ENCODE data around the gene TMEM255A.

Gene TMEM255A

DNA sequence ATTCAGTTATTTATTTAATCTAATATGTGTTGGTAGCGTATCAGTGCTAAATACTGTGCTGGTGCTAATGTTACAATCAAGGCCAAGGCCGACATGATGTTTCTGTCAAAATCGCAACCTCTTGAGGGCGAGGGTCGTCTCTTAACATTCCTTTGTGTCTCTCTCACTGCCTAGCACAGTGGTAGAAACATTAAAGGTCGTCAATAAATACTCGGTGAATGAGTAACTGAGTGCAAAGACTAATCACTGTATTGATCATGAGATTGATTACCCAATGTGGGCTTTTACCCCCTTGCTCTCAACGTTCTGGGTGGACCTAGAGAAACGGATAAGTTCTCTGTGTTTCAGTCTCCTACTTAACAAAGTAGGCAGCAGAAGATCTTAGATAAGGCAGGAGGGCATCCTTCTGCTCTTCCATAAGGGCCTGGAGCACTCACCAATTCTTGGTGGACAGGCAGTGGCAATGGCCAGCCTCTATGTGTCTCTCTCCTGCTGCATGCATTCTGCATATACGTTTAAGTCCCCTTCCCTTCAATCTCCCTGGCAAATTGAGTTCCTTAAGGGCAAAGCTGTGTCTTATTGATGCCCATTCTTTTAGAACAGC lies 30.1 kb downstream of the TMEM255A start:
- H3K4me3 ChIP-seq (ENCODE audit: low read length) = no peak overlapping the region
- no peak for DNase-seq (ENCODE audit: low read depth, low spot score)

DNA sequence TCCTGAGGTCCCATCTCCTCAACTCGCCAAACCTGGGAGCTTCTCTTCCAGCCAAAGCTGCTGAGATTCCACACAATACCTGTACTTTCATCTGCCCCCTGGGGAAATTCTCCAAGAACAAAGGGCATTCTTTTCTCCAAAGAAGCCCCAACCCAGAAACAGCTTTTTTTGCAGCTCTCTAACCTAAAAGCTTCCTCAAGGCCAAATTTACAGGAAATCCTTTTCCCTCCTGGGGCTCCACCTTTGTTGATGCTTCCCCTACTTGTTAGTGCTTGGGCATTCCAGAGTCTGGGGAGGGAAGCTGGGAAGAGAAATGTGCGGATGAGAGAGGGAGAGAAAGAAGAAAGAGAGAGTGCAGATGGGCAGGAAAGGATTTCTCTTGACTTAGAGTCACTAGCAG lies 36.3 kb downstream of the TMEM255A start:
- no peak for DNase-seq (ENCODE audit: low read depth, low spot score)
- H3K4me3 ChIP-seq (ENCODE audit: low read length) = no peak overlapping the region

DNA sequence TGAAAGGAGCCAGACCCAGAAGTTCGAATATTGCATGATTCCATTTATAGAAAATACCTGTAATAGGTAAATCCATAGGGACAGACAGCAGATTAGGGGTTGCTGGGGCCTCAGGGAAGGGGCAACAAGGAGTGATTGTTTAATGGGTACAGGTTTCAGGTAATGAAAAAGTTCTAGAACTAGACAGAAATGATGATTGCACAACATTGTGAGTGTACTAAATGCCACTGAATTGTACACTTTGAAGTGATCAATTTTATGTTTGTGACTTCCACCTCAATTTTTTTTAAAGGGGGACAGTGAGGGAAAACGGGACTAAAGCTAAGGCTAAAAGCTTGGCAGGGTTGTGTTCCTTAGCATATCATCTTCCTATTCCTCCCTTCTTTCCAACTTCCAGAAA lies 37.1 kb downstream of the TMEM255A start:
- no peak for DNase-seq (ENCODE audit: low read depth, low spot score)
- no peak overlapping the region for H3K4me3 ChIP-seq (ENCODE audit: low read length)

DNA sequence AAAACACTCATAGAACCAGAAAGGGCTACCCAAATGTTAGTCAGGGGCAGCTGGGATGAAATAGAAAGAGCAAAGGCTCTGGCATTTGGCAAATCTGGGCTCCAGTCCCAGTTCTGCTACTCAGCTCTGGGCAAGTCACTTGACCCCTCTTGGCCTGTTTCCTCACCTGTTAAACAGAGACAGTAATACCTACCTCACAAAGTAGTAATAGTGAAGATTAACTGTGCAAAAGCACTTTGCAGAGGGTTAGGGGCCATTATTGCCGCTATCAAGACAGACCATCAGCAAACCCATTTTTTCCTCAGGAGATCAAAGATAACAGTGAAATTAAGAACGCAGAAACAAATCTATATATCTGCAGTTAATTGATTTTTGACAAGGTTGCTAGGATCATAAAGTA lies 40.0 kb downstream of the TMEM255A start:
- DNase-seq (ENCODE audit: low read depth, low spot score) = no peak

DNA sequence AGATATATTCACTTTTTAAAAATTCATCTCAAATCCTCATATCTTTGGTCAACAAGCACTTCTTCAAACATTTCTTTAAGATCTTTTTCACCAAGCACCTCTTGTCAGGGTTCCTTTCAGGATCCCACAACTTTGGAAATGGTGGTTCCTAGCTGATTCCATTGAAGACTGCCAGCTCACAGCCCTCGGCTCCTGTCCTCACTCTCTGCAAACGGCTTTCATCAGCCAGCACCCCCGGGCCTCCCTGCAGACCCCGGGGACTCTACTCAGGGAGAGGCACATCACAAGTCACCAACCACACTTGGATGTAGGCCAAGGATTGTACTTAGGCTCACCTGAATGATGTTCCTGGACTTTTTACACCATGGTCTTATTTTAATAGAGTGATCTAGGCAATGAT lies 40.7 kb downstream of the TMEM255A start:
- no peak for DNase-seq (ENCODE audit: low read depth, low spot score)

More for the DNA sequence above, 40.0 kb downstream of the TMEM255A start:
- H3K4me3 ChIP-seq (ENCODE audit: low read length) = no peak overlapping the region

DNA sequence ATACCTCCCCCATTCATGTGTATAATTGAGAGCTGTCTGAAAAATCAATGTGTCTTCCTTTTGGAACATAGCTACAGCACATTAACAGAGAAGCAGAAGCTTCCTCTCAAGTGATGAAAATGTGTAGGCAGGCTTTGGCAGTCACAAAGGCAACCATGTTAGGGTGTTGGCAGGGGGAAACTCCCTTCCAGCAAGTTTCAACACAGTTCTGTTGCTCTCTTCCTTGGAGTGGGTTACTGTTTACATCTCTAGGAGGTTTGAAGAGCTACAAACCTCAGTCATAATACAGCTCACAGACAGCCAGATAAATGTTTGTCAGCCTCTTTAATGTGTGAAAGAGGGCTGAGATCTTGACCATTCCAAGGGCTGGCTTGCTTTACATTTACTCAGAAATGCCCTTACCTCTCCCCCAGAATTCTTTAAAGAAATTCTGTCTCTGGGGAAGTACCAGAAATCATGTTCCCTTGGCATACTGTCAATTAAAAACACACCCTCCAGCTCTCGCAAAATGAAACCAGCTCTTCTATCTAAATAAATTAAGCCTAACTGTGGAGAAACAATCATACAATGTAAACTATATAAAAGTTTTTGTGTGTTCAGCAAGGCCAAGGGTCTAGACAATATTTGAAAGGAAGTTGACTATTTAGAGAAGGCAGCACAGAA lies 41.8 kb downstream of the TMEM255A start:
- DNase-seq (ENCODE audit: low read depth, low spot score) = no peak
- H3K4me3 ChIP-seq (ENCODE audit: low read length) = no peak overlapping the region

More for the DNA sequence above, 40.7 kb downstream of the TMEM255A start:
- no peak overlapping the region for H3K4me3 ChIP-seq (ENCODE audit: low read length)

DNA sequence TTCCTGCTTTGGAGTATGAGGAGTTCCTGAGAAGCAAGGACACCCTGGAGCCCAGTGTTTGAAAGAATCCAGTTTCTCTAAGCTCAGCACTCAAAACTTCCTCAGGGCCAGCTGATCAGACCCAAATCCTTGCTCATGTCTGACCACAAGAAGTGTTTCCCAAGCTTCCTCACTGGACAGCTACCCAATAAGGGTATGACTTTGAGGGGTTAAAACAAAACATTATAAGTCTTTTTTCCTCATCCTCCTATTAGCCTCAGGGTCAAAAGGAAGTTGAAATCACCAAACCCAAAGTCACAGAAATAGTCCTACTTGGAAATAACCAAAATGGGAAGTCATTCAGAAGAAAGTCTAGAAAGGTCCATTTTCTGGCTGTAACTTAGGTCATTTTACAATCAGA lies 46.9 kb downstream of the TMEM255A start:
- DNase-seq (ENCODE audit: low read depth, low spot score) = no peak

DNA sequence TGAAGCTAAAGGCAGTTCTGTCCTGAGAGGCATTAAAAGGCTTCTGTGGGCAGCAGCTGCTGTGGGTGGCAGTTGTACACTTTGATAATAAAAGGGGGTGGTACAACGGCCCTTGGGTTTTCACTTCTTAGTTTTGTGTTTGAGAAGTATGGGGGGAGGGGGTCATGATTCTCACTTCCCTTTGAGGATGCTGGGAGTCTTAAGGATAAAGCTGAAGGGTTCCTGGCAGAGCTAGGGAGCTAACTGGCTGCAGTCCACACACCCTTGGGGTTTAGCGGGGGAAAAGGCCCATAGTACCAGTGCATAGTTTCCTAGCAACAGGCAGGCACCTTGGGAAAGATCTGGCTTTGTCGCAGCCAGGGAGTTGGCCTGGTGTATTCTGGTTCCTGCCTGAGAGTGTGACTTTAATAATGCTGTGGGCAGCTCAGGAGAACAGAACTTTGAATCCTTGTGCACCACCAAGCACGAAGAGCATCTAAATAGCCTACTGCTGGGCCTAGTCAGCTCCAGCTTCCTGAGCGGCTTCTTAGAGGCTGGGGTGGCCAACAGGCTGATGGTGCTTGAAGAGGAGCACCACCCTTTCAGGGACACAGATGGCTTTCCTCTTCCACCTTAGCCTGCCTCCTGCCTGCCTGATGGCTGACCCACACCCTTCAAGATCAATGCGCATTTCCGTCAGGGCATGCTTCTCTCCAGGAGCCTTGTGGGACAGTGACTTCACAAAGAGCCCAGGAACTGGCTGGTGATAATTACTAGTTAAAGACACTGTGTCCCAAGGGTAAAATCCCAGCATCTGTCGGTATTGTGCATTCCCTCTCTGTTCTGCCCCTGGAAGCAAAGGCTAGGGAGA lies 48.2 kb downstream of the TMEM255A start:
- no peak overlapping the region for H3K4me3 ChIP-seq (ENCODE audit: low read length)
- DNase-seq (ENCODE audit: low read depth, low spot score) = no peak

More for the DNA sequence above, 46.9 kb downstream of the TMEM255A start:
- no peak overlapping the region for H3K4me3 ChIP-seq (ENCODE audit: low read length)

DNA sequence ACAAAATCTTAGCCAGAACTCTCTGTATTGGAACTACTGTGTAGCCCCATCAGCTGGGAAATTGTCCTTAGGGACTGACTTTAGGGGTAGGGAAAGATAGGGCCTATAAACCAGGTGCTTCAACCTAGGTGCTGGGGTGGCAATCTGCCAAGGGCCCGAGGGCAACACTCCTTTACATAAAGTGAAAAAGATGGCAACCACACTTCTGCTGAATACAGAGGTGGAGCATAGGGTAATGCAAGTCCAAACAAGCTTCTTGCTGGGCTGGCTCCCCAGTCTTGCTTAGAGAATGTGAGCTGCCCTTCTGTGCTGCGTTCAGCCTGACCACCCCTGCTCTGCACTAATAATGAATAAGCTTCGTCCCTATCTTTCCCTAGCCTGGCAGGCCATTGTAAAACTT lies 50.9 kb downstream of the TMEM255A start:
- DNase-seq (ENCODE audit: low read depth, low spot score) = no peak

DNA sequence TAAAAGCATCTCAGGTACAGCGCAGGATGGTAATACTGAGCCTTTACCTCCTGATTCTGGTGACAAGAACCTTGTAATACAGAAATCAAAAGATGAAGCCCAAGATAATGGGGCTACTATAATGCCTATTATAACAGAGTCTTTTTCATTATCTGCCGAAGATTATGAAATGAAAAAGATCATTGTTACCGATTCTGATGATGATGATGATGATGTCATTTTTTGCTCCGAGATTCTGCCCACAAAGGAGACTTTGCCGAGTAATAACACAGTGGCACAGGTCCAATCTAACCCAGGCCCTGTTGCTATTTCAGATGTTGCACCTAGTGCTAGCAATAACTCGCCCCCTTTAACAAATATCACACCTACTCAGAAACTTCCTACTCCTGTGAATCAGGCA lies 57.5 kb downstream of the TMEM255A start:
- no peak overlapping the region for H3K4me3 ChIP-seq (ENCODE audit: low read length)
- no peak for DNase-seq (ENCODE audit: low read depth, low spot score)

More for the DNA sequence above, 50.9 kb downstream of the TMEM255A start:
- no peak overlapping the region for H3K4me3 ChIP-seq (ENCODE audit: low read length)

DNA sequence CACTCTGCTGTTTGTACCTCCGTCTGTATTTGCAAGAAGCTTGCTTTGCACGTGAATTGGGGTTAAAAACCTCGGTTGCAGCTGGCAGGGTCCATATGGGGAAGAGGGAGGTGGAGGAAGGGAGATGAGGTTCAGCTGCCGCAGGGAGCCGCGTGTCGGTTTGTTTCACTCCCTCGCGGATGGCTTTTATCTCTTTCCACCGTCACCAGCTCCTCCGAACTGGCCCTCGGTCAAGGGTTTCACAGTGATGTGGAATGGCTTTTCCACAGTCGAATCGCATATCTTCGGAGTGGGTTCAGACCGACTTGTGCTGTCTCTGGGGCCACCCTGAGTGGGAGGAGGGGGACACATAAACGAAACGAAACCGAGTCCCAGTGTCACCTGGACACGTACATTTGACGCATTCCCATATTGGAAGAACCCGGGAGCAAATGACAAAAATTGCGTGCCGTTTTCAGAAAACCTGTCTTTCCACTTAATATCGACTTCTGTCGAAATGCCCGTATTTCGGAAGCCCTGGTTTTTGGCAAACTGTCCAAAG lies 59.7 kb downstream of the TMEM255A start:
- DNase-seq (ENCODE audit: low read depth, low spot score) = peak; percentile 15
- peak overlapping the region; percentile 71 for H3K4me3 ChIP-seq (ENCODE audit: low read length)

DNA sequence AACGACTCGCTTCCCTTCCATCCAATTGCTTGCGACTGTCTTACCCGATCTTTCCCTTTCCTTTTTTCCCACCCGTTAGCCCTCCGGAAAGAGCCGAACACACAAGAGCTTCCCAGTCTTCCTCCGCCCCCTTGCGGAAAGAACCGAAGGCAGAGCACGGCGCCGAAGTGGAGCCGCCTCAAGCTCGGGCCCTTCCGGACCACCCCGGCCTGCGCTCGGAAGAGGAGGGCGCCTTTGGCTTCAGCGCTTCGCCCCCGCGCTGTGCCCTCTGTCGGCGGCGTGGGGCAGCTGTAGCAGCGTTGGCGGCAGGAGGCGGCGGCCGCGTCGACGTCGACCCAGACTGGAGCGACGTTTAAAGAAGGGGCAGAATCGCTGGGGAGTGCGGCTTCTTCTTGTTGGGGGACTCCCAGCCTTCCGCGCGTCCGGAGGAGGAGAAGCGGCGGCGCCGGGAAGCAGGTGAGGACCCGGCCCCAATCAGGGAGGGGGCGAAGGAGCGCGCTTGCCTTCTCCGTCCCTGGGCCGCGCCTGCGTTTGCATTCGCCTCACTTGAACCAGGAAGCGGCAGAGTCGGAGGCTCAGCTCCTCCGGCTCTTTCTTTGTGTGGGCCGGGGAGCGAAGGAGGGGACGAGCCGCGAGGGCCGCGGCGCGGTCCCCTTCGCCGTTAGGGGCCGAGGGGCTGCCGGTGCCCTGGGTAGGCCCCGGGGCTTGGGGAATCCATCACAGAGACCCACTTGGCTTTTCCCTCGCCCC lies 60.6 kb downstream of the TMEM255A start, which contains the start of gene ZBTB33:
TSS of gene ZBTB33 (plus strand) at position 291 of the 750 bp plus-strand sequence. CDS start 2,604 bp downstream, outside the sequence.
- peak within 1 kb of the TSS; percentile 71 for H3K4me3 ChIP-seq (ENCODE audit: low read length)
- peak; percentile 85 for DNase-seq (ENCODE audit: low read depth, low spot score)

DNA sequence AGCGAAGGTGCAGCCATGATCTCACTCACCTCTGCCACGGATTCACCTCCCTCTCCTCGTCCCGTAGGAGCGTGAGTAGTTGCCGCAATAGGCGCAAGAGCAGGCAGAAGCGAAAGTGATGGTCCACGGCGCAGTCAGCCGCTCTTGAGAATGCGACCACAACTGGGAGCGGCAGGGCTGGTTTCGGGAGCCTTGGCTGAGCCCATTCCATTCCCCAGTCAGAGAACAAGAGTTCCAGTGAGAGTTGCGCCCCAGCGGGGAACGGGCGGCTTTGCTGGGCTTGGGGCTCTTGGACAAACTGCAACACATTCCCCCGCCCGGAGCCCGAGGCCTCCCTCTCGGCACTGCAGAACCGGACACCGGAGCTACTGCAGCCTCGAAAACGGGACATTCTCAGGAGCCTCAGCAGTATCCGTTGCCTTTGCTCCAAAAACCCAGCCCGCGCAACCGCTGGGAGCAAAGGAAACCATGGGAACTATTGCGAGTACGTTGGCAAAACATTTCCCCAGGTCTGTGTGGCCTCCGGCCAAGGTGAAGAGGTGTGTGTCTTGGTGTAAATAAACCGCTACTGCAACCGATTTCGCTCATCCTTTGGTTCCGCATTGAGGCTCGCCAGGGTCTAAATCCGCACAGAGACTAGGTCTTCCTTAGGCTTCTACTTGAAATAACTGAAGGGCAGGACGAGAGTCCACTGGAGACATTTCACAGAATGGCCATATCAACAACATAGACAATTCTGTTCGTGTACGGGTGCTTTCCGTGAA lies 66.3 kb downstream of the TMEM255A start:
- DNase-seq (ENCODE audit: low read depth, low spot score) = no peak
- H3K4me3 ChIP-seq (ENCODE audit: low read length) = peak overlapping the region; percentile 46

DNA sequence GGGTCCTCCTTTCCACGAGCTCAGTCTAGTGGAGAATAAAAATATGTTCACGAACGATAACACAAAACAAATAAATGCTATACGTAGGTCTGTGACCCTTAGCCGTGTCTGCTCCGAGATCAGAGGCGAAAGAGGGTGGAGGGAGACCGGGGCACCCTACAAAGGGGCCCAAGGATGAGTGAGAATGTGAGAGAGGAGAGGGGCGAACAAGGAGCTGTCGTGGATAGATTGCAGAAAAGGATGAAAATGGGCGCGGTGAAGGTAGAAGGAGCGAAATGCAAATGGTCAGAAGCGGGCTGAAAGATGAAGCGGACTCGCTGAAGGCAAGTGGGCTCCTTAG lies 66.9 kb downstream of the TMEM255A start:
- DNase-seq (ENCODE audit: low read depth, low spot score) = no peak
- peak overlapping the region; percentile 46 for H3K4me3 ChIP-seq (ENCODE audit: low read length)

DNA sequence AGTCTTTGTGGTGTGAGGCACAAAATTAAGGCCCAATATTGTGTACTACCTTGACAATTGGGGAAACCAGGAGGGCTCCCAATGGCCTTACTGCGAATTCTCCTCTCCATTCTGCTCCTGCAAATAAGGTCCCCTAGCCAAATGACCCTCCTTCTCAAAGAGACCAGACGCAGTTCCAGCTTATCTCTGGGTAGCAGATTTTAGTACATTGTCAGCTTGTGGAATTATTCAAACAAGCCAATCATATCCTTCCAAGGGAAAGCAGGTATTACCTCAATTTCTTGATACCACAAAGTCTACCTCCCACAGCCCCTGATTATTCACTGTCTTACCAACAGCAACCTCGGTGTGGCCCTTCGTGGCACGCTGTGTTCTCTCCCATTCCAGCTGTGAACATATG lies 68.4 kb downstream of the TMEM255A start:
- H3K4me3 ChIP-seq (ENCODE audit: low read length) = no peak overlapping the region

DNA sequence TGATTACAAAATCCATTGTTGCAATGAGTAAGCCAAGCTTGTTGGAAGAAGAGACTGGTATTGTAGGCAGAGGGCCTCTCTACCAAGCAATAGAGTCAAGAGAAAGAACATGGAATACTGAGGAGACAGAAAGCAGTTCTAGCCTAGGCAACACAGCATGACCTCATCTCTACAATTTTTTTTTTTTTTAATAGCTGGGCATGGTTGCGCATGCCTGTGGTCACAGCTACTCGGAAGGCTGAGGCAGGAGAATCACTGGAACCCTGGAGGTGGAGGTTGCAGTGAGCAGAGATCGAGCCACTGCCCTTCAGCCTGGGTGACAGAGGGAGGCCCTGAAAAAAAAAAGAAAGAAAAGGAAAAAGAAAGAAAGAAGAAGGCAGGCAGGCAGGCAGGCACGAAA lies 72.3 kb downstream of the TMEM255A start:
- DNase-seq (ENCODE audit: low read depth, low spot score) = no peak
- H3K4me3 ChIP-seq (ENCODE audit: low read length) = no peak overlapping the region

More for the DNA sequence above, 68.4 kb downstream of the TMEM255A start:
- no peak for DNase-seq (ENCODE audit: low read depth, low spot score)

DNA sequence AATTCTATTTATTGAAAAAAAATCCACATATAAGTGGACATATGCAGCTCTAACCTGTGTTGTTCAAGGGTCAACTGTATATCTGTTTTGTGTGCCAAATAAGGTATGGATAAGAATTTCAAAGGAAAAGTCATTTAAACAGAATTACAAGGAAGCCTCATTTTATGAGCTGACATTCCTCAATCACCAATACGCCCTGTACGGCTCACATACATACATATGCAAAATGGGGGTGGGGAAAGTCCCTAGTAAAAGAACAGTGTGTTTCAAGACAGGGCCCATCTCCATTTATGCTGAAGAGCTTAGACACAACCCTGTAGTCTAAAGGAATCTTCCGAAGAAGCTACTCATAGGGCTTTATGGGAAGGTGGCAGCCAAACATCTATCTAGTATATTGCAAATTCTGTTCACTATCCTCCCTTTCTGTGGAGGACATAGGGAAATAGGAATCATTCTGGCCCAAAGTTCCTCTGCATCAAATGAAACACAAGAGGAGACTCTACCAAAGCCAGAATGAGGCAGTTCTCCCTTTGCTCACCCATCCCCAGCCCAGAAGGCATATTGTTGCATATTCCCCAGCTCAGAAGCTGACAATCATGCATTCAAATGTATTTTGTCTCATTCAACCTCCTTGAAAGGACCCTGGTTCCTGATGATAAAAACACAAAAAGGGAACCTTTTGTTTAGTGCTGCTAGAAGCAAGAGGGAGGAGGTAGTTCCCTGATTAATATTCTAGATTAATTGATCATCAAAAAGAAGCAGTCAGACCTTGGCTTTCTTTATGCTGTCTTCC lies 74.4 kb downstream of the TMEM255A start:
- no peak overlapping the region for H3K4me3 ChIP-seq (ENCODE audit: low read length)

DNA sequence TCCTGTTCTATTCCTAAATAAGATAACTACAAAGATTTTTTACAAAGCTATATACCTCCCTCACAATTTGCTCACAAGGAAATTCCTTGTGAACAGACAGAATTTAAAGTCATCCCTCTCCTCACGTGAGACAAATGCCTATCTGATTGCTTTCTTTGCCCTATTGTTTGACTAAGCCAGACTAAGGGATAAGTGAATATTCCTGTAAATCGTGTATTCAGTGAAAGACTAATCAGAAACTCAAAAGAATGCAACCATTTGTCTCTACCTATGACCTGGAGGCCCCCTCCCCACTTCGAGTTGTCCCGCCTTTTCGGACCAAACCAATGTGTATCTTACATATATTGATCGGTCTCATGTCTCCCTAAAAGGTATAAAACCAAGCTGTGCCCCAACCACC lies 76.0 kb downstream of the TMEM255A start:
- H3K4me3 ChIP-seq (ENCODE audit: low read length) = no peak overlapping the region
- DNase-seq (ENCODE audit: low read depth, low spot score) = no peak

More for the DNA sequence above, 74.4 kb downstream of the TMEM255A start:
- DNase-seq (ENCODE audit: low read depth, low spot score) = no peak
